Neural progenitor cell (in vitro differentiated cells): ENCODE results near the gene NUAK1. TPM values are rescaled to one million over a fixed set of nuclear protein-coding genes. Genes with fewer than 3 reads are reported as not detected.

Experiments
- DNase-seq: peaks from one replicate; pipeline ENCODE4 v3.0.0-alpha.2; 2016; ENCODE audit warnings: low spot score
- H2AFZ ChIP-seq: fragments of 200-600 bp; sonication (generic); replicated peaks from 2 replicates; pipeline ENCODE4 v1.6.1; 2016; ENCODE audit warnings: antibody characterized with exemption
- H3F3A ChIP-seq: fragments of 200-600 bp; sonication (generic); 2 replicates; pipeline ENCODE4 v1.6.1; 2016; ENCODE audit warnings: antibody characterized with exemption, low read depth
- H3K27ac ChIP-seq: fragments of 200-600 bp; sonication (generic); 2 replicates; pipeline ENCODE4 v1.5.1; 2016; ENCODE audit warnings: mild to moderate bottlenecking
- H3K27me3 ChIP-seq: fragments of 200-600 bp; sonication (generic); 2 replicates; pipeline ENCODE4 v1.6.1; 2016; ENCODE audit warnings: mild to moderate bottlenecking, moderate library complexity
- H3K36me3 ChIP-seq: fragments of 200-600 bp; sonication (generic); 2 replicates; pipeline ENCODE4 v1.5.1; 2016
- H3K4me1 ChIP-seq: fragments of 200-600 bp; sonication (generic); 2 replicates; pipeline ENCODE4 v1.6.1; 2016; ENCODE audit warnings: mixed run types
- H3K4me2 ChIP-seq: fragments of 200-600 bp; sonication (generic); 2 replicates; pipeline ENCODE4 v1.6.1; 2016
- H3K4me3 ChIP-seq: fragments of 200-600 bp; sonication (generic); 2 replicates; pipeline ENCODE4 v1.5.1; 2016
- H3K79me2 ChIP-seq: fragments of 200-600 bp; sonication (generic); 2 replicates; pipeline ENCODE4 v1.6.1; 2016; ENCODE audit warnings: low read depth
- H3K9ac ChIP-seq: fragments of 200-600 bp; sonication (generic); 2 replicates; pipeline ENCODE4 v1.6.1; 2016
- H3K9me3 ChIP-seq: fragments of 200-600 bp; sonication (generic); 2 replicates; pipeline ENCODE4 v1.5.1; 2016; ENCODE audit warnings: low read depth
- H4K20me1 ChIP-seq: fragments of 200-600 bp; sonication (generic); 2 replicates; pipeline ENCODE4 v1.6.1; 2016; ENCODE audit warnings: low read depth
- H3K27ac Mint-ChIP-seq: 3 replicates; pipeline ENCODE4 v1.8.0; 2021; ENCODE audit warnings: mixed read lengths
- H3K27me3 Mint-ChIP-seq: 2 replicates; pipeline ENCODE4 v1.8.0; 2022; ENCODE audit warnings: low read depth, mild to moderate bottlenecking, inconsistent platforms, moderate library complexity, mixed read lengths; ENCODE audit not compliant: insufficient read depth
- H3K36me3 Mint-ChIP-seq: 3 replicates; pipeline ENCODE4 v1.8.0; 2021; ENCODE audit warnings: mixed read lengths
- H3K4me1 Mint-ChIP-seq: 3 replicates; pipeline ENCODE4 v1.8.0; 2021; ENCODE audit warnings: mixed read lengths
- H3K4me3 Mint-ChIP-seq: 3 replicates; pipeline ENCODE4 v1.8.0; 2021; ENCODE audit warnings: mild to moderate bottlenecking, moderate library complexity, mixed read lengths
- H3K9me3 Mint-ChIP-seq: 3 replicates; pipeline ENCODE4 v1.8.0; 2020; ENCODE audit warnings: mixed read lengths
- CTCF ChIP-seq: fragments of 200-600 bp; sonication (generic); IDR thresholded peaks from 2 replicates; pipeline ENCODE4 v1.5.1; 2017; ENCODE audit warnings: antibody characterized with exemption, mild to moderate bottlenecking
- EZH2 ChIP-seq: fragments of 200-600 bp; sonication (generic); IDR thresholded peaks from 2 replicates; pipeline ENCODE4 v1.6.1; 2017; ENCODE audit warnings: antibody characterized with exemption, mild to moderate bottlenecking, moderate library complexity
- EZH2phosphoT487 ChIP-seq: fragments of 200-600 bp; sonication (generic); IDR thresholded peaks from 2 replicates; pipeline ENCODE4 v1.6.1; 2017; ENCODE audit warnings: antibody characterized with exemption
- total RNA-seq: library from RNA; depleted of rRNA; stranded (reverse); fragments of >200 nt; gene quantifications from 2 replicates; pipeline ENCODE4 v1.2.3, GENCODE V29; 2015; ENCODE audit warnings: low replicate concordance

NUAK1 gene
- total RNA-seq, 1 donor from 2014 or later: 18.8 TPM

- Histone ChIP-seq H3K4me3 (no peak overlapping the region), H3K9me3 (no peaks in the 10 kb centered on the region), H3K79me2 (no peaks in the 10 kb centered on the region), H3F3A (no peaks in the 10 kb centered on the region), H3K27ac (no peak overlapping the region), H4K20me1 (no peaks in the 10 kb centered on the region), H3K36me3 (no peaks in the 10 kb centered on the region), H3K4me1 (no peaks in the 10 kb centered on the region), H3K9ac (no peak overlapping the region), H3K27me3 (no peaks in the 10 kb centered on the region), H2AFZ (no peak overlapping the region), H3K4me2 (no peak overlapping the region)
- TF ChIP-seq EZH2phosphoT487: no peak
- TF ChIP-seq CTCF: no peak
- TF ChIP-seq EZH2: no peak
- Mint-ChIP-seq H3K27me3 (peaks cover 2% of the 10 kb centered on the region), H3K36me3 (no peaks in the 10 kb centered on the region), H3K4me1 (peaks cover 27% of the 10 kb centered on the region), H3K27ac (no peak overlapping the region), H3K9me3 (peaks cover 3% of the 10 kb centered on the region), H3K4me3 (no peak overlapping the region)
- DNase-seq: no peak
These were observed 108.3 kb downstream of the NUAK1 start for GRCh38 chr12:106030210-106031071.

- Histone ChIP-seq H3K4me2 (no peak overlapping the region), H3K36me3 (no peaks in the 10 kb centered on the region), H3K9ac (no peak overlapping the region), H4K20me1 (no peaks in the 10 kb centered on the region), H3K27me3 (no peaks in the 10 kb centered on the region), H3K4me1 (no peaks in the 10 kb centered on the region), H3F3A (no peaks in the 10 kb centered on the region), H3K27ac (no peak overlapping the region), H3K79me2 (no peaks in the 10 kb centered on the region), H3K4me3 (no peak overlapping the region), H2AFZ (no peak overlapping the region), H3K9me3 (no peaks in the 10 kb centered on the region)
- Mint-ChIP-seq H3K4me3 (no peak overlapping the region), H3K27ac (no peak overlapping the region), H3K36me3 (no peaks in the 10 kb centered on the region), H3K27me3 (peaks cover 2% of the 10 kb centered on the region), H3K4me1 (peaks cover 27% of the 10 kb centered on the region), H3K9me3 (peaks cover 3% of the 10 kb centered on the region)
- TF ChIP-seq CTCF (no peak), EZH2phosphoT487 (no peak), EZH2 (no peak)
- DNase-seq: no peak
These were observed 109.2 kb downstream of the NUAK1 start for GRCh38 chr12:106029532-106029931.

DNA sequence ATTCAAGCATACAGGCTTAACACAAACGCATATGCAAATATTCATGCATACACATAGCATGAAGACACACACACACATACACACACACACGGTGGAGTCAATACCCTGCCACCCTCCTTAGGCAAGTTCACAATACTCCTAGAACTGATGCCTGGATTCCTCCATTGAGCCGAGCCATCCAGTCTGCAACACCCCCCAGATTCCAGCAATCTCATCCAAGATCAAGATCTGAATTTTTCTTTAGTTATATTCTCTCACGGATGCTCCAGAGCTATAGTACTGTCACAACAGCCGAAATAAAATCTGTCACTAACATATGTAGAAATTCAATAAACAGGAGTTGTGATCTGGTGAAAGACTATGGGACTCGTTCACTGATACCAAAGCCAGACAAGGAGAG is 110.8 kb downstream of the NUAK1 start:
- Histone ChIP-seq H3K4me3 (no peak overlapping the region), H3K4me2 (no peak overlapping the region), H2AFZ (no peak overlapping the region), H3K9ac (no peak overlapping the region), H3K9me3 (no peaks in the 10 kb centered on the region), H3K27me3 (no peaks in the 10 kb centered on the region), H3F3A (no peaks in the 10 kb centered on the region), H3K27ac (no peak overlapping the region), H3K36me3 (no peaks in the 10 kb centered on the region), H3K79me2 (no peaks in the 10 kb centered on the region), H4K20me1 (no peaks in the 10 kb centered on the region), H3K4me1 (no peaks in the 10 kb centered on the region)
- TF ChIP-seq EZH2: no peak
- TF ChIP-seq EZH2phosphoT487: no peak
- no peak for TF ChIP-seq CTCF
- no peak overlapping the region for H3K4me3 Mint-ChIP-seq
- H3K36me3 Mint-ChIP-seq: no peaks in the 10 kb centered on the region
- H3K4me1 Mint-ChIP-seq: peaks cover 22% of the 10 kb centered on the region
- peaks cover 2% of the 10 kb centered on the region for H3K27me3 Mint-ChIP-seq
- no peak for DNase-seq
- peaks cover 3% of the 10 kb centered on the region for H3K9me3 Mint-ChIP-seq
- H3K27ac Mint-ChIP-seq: no peak overlapping the region
